NCI-H345 treated with DMSO at 0.1 percent for 48 hours (cell line): ENCODE results near the gene NEK7.
"Not testable (repeated sequence)": the region's sequence is repeated elsewhere in the genome, so short reads cannot be mapped to it uniquely, and the experiment has no call there.

ENCODE experiments used
- DNase-seq: peaks from one replicate; lab custom pipeline; 2025; ENCODE audit not compliant: unreplicated experiment; lab: John Stamatoyannopoulos, UW

Gene NEK7

DNA sequence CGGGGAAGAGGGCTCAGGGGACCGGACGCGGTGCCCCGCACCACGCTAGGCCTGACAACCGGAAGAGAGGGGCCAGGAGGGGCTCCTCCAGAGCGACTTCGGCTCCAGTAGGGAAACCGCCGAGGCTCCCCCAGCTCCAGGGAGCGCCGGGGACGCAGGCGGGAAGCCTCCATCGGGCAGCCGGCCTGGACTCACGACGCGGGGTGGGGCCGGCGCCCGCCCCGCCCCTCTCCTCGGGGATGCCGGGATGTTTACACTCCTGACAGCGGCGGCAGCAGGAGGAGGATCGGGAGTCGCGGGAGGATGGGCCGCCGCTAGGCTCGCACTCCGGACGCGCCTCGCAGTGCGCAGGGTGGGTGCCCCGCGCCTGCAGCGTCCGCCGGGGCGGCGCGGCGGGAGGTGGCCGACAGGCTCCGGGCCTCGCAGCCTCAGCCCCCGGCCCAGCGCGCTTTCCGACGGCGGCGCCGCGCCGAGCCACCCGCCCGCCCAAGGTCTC, at the start of gene NEK7:
Gene NEK7 (plus strand): TSS at position 254 of the 496 bp plus-strand sequence. CDS start 75,583 bp downstream, outside the sequence.
- peak; percentile 63 for DNase-seq

DNA sequence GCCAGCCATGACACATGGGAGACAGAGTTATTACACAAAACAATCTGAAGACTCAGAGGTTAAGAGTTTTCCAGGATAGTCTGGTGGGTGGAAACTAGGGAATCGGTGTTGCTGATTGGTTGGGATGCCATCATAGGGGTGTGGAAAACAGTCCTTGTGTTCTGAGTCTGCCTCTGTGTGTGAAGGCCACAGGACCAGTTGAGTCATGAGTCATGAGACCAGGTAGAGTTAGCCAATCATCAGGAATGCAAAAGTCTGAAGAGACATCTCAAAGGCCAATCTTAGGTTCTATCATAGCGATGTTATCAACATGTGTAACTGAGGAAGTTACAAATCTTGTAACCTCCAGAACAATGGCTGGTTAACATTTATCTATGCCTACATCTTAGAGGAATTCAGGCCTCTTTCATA, 49.7 kb upstream of the NEK7 start:
- DNase-seq: no peak

GRCh38 chr1:198108636-198109370, 48.0 kb upstream of the NEK7 start:
- no peak for DNase-seq

- DNase-seq: no peak
Measured at GRCh38 chr1:198109371-198109715, 47.5 kb upstream of the NEK7 start.

- no peak for DNase-seq
Measured at GRCh38 chr1:198113342-198113750, 43.5 kb upstream of the NEK7 start.

DNA sequence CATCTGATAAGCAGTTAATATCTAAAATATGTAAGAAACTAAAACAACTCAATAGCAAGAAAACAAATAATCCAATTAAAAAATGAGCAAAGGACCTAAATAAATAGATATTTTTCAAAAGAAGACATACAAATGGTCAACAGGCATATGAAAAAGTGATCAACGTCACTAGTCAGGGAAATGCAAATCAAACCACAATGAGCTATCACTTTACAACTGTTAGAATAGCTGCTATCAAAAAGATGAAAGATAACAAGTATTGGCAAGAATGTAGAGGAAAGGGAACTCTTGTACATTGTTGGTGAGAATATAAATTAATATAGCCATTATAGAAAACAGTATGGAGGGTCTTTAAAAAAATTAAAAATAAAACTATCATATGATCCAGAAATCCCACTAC, 40.7 kb upstream of the NEK7 start:
- no peak for DNase-seq

DNA sequence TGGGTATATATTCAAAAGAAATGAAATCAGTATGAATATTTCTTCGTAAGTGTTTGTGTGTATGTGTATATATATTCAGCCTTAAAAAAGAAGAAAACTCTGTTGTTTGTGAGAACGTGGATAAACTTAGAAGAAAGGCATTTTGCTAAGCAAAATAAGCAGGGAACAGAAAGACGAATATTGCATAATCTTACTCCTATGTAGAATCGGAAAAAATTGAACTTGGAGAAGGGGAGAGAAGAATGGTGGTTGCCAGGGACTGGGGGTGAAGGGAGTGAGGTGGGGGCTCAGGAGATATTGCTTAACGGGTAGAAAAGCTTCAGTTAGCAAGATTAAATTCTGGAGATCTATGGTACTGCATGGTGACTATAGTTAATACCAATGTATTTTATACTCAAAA, 40.3 kb upstream of the NEK7 start:
- no peak for DNase-seq

DNA sequence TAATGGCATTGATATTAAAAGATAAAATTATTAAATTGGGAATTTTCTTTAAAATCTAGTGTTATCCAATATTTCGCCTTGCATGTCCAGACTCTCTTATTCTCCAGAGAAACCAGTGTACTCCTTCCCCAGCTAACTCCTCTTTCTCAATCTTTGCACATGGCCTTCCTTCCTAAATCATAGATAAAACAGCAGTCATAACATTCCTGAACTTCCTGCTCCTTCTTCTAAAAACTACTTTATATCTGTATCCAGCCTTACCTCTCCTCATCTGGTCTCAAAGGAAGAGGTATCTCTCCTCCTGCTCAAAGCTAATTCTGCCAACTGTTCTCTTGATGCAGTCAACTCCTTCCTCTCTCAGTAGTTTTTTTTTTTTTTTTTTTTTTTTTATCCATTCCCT, 39.5 kb upstream of the NEK7 start:
- no peak for DNase-seq

DNA sequence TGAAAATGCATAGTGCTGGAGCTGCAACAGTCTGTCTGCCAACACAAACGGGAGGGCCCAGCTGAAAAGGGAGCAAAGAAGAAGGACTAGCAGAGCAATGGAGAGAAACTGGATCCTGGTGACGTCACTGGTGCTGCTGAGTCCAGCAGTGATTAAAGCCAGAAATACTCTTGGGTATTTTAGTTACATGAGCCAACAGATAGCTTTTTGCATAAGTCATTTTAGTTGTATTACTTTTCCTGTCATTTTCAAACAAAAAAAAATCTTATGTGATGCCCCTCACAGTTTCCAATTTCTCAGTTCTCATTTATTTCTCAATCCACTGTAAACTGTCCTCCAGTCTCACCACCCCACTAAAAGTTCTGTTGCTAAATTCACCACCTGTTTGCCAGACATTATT, 38.7 kb upstream of the NEK7 start:
- no peak for DNase-seq

DNA sequence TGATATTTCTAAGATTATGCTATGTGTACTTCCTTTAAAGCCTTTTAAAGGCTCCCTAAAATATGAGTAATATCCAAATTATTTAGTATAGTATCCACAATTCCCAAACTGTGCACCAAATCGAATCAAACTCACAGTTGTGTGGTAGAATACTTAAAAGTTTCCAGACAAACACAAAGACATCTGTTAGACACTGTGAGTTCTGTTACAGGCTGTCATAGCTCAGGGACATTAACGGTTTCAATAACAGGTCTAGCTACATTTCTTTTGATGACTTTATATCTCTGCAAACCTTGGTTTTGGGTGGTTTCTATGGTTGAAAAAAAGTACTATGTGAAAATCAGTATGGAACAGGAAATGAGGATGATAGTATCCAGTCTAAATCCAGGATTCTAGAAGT, 36.9 kb upstream of the NEK7 start:
- DNase-seq: no peak

- no peak for DNase-seq
Measured at GRCh38 chr1:198121056-198121826, 35.6 kb upstream of the NEK7 start.

- DNase-seq: no peak
Measured at GRCh38 chr1:198122693-198123092, 34.1 kb upstream of the NEK7 start.

DNA sequence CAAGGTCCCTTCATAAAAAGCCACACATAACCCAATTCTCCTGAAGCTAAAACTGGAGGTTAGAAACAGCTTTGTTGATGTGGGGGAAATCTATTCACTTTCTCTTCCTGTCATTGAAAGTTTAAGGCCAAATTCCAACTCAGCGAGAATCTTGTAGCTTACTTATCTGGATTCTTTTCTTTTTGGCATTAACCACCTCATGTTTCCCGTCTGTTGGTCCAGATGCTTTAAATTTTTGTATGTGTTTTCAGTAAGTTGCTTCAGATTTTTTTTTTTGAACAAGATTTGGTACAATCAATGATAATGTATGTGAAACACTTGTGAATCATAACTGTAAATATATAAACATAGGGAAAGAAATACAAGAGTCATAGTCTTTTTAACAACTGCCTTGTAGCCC, 33.7 kb upstream of the NEK7 start:
- DNase-seq: no peak

DNA sequence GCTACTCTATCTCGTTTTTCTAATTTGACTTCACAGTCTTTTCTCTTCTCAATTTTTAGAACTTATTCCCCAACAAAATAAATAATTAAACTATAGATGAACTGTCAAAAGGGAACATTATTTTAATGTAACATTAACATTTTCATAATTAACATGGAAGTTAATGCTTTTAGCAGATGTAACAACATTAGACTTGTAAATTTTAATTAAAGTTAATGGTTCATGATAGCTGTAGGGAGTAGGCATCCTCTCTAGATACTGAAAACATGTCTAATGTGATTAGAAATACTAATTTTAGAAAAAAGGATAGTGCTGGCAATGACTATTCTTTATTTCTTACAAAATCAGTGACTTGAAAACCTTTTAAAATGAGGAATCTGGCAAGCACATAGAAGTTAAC, 32.1 kb upstream of the NEK7 start:
- no peak for DNase-seq

GRCh38 chr1:198125995-198126735, 30.6 kb upstream of the NEK7 start:
- DNase-seq: no peak

DNA sequence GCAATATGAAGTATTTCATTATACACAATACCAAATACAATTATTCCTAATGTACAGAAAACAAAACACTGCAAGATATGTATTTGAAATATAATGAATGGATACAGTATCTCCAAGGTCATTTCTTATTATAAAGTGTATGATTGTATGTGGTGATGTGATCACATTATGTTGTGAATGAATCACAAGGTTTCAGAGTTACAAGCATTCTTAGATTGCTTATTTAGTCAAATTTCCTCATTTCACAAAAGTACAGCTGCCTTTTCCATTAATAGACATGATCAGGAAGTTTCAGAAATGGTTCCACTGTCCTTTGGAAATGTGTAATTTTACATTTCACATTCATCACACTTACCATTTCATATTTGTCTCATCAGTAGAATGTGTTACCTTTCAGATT, 28.3 kb upstream of the NEK7 start:
- DNase-seq: no peak

GRCh38 chr1:198130053-198130452, 26.7 kb upstream of the NEK7 start:
- DNase-seq: not testable (repeated sequence)

DNA sequence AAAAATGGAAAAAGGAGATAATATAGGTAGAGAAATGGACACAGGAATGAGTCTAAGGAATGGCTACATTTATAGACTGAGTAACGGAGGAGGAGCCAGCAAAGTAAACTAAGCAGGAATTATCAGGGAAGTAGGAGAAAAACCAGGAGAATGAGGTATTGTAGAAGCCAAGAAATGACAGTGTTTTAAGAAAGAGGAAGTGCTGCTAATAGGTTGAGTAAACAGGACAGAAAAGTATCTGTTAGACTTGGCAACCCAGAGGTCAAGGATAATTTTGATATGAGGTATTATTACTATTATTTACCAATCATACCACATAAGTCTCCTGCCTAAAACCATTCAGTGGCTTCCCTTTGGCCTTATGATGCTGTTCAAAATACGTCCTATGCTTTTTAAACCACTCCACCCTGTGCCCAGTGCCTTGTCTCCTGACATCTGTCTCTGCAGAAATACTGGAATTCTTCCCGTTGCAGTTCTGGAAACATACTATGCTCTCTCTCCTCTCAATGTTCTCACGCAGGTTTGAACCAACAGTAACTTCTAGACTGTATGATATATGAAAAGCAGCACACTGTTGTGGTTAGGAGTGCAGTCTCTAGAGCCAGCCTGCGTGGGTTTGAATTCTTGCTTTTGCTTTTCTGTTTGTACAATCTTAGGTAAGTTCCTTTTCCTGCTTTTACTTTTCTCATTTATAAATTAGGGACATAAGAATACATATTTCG, 24.6 kb upstream of the NEK7 start:
- DNase-seq: no peak

- no peak for DNase-seq
Measured at GRCh38 chr1:198134252-198134651, 22.5 kb upstream of the NEK7 start.

DNA sequence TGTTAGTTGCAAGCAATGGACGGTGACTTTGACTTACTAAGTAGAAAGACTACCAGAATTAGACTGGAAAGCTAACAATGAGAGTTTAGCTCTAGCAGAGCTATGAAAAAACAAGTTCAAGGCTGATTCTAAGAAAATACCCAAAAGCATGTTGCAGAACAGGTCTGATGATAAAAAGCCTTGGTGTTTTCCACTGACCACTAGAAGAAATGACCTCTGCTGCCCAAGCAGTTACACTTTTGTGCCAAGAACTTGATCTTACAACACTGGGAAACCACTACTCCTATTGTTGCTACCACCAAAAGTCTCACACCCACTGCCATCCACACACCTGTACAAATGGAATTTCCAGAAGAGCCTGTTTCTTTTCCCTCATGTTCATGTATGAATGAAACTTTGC, 21.4 kb upstream of the NEK7 start:
- DNase-seq: no peak
